ENCODE data around the gene METAP1D.
A peak's percentile ranks its signal among the peaks of the same experiment; 100 is the strongest.

The METAP1D gene

GRCh38 chr2:172105471-172106107 lies 105.8 kb downstream of the METAP1D start:
- no peak for DNase-seq (ENCODE audit: low read depth in 1 of 2, low spot score in 1 of 2)
- TF ChIP-seq SPI1 (IDR thresholded peaks at IDR 0.05; ENCODE audit: borderline replicate concordance, low read depth) (no peak), CTCF (IDR thresholded peaks at IDR 0.05; ENCODE audit: insufficient read depth, low read length) (no peak), GABPA (IDR thresholded peaks at IDR 0.05; ENCODE audit: low read depth) (no peak), POLR2AphosphoS5 (IDR thresholded peaks at IDR 0.05; ENCODE audit: low read depth) (no peak)
- TF ChIP-seq, protein P1, sequence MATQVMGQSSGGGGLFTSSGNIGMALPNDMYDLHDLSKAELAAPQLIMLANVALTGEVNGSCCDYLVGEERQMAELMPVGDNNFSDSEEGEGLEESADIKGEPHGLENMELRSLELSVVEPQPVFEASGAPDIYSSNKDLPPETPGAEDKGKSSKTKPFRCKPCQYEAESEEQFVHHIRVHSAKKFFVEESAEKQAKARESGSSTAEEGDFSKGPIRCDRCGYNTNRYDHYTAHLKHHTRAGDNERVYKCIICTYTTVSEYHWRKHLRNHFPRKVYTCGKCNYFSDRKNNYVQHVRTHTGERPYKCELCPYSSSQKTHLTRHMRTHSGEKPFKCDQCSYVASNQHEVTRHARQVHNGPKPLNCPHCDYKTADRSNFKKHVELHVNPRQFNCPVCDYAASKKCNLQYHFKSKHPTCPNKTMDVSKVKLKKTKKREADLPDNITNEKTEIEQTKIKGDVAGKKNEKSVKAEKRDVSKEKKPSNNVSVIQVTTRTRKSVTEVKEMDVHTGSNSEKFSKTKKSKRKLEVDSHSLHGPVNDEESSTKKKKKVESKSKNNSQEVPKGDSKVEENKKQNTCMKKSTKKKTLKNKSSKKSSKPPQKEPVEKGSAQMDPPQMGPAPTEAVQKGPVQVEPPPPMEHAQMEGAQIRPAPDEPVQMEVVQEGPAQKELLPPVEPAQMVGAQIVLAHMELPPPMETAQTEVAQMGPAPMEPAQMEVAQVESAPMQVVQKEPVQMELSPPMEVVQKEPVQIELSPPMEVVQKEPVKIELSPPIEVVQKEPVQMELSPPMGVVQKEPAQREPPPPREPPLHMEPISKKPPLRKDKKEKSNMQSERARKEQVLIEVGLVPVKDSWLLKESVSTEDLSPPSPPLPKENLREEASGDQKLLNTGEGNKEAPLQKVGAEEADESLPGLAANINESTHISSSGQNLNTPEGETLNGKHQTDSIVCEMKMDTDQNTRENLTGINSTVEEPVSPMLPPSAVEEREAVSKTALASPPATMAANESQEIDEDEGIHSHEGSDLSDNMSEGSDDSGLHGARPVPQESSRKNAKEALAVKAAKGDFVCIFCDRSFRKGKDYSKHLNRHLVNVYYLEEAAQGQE (IDR thresholded peaks at IDR 0.05; ENCODE audit: insufficient replicate concordance, low read depth): no peak
- Histone ChIP-seq H3K4me3 (replicated peaks; ENCODE audit: insufficient read depth, low read length) (peak overlapping the region; percentile 60), H3K27me3 (ENCODE audit: insufficient read depth, poor library complexity, severe bottlenecking) (peaks cover 20% of the 10 kb centered on the region), H3K27ac (replicated peaks) (no peak overlapping the region)

DNA sequence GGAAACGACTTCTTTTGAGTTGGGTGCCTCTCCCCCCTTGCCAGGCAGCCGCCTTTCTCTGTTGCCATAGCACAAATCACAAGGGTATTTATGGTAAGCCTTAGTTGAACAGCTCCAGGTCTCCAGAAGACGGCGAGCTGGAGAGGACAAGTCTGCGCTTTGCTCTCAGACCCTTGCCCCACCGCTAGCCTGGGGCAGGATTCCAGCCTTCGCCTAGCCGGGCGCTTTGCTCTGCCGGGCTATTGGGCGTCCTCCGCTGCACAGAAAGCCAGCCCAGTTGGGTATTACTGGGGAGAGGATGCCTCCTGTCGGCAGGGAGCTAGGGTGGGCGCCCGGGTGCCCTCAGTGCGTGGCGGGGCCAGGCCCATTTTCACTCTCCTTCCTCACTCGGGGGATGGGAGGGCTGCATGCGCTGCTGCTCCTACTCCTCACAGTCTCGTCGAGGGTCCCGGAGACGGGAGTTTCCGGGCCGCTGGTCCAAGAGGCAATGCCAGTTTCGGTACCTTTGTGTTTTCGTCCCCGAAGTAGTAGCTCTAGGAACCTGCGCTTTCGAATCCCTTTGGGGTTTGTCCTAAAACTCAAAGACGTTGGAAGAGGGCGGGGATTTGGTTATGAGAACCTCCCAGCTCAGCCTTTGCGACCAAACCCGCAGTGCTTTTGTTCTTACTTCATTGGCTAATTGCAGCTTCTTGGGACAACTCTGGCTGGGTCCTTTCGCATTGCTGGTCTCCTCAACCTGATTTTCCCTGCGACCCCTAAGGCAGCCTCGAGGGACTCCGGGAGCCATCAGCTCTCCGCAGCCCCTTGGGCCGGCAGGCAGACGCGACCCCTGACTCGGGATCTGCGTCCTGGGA lies 106.6 kb downstream of the METAP1D start:
- peak overlapping the region; percentile 60 for H3K4me3 ChIP-seq (replicated peaks; ENCODE audit: insufficient read depth, low read length)
- DNase-seq (ENCODE audit: low read depth in 1 of 2, low spot score in 1 of 2): peak in 1 of 2 experiments; percentile 68
- TF ChIP-seq CTCF (IDR thresholded peaks at IDR 0.05; ENCODE audit: insufficient read depth, low read length) (peak; percentile 33), SPI1 (IDR thresholded peaks at IDR 0.05; ENCODE audit: borderline replicate concordance, low read depth) (no peak)
- peaks cover 12% of the 10 kb centered on the region for H3K27me3 ChIP-seq (ENCODE audit: insufficient read depth, poor library complexity, severe bottlenecking)
- no peak overlapping the region for H3K27ac ChIP-seq (replicated peaks)

- DNase-seq (ENCODE audit: low read depth in 1 of 2, low spot score in 1 of 2): no peak
- no peak for TF ChIP-seq GABPA (IDR thresholded peaks at IDR 0.05; ENCODE audit: low read depth)
- no peak for TF ChIP-seq POLR2AphosphoS5 (IDR thresholded peaks at IDR 0.05; ENCODE audit: low read depth)
- no peak for TF ChIP-seq SPI1 (IDR thresholded peaks at IDR 0.05; ENCODE audit: borderline replicate concordance, low read depth)
- TF ChIP-seq, protein P1 (IDR thresholded peaks at IDR 0.05; ENCODE audit: insufficient replicate concordance, low read depth): no peak
- no peak for TF ChIP-seq CTCF (IDR thresholded peaks at IDR 0.05; ENCODE audit: insufficient read depth, low read length)
- peaks cover 7% of the 10 kb centered on the region for H3K27me3 ChIP-seq (ENCODE audit: insufficient read depth, poor library complexity, severe bottlenecking)
- no peak overlapping the region for H3K27ac ChIP-seq (replicated peaks)
- H3K4me3 ChIP-seq (replicated peaks; ENCODE audit: insufficient read depth, low read length): no peak overlapping the region
Measured at GRCh38 chr2:172107690-172108586, 108.2 kb downstream of the METAP1D start.

Data from HL-60 (cell line).